HG03103 (cell line): Measurements from ENCODE around the gene LAMA4.

ENCODE experiments used
- ATAC-seq: cut with Tn5 transposase; IDR thresholded peaks from one replicate; pipeline ENCODE4 v1.9.1; 2021; ENCODE audit warnings: low read depth; ENCODE audit not compliant: unreplicated experiment

The LAMA4 gene

GRCh38 chr6:112245511-112246203 lies 8.7 kb downstream of the LAMA4 start:
- ATAC-seq = no peak

- no peak for ATAC-seq
Observed at GRCh38 chr6:112243861-112244827, 10.2 kb downstream of the LAMA4 start.

- ATAC-seq = no peak
Observed at GRCh38 chr6:112241820-112242429, 12.4 kb downstream of the LAMA4 start.

- ATAC-seq = no peak
Observed at GRCh38 chr6:112237595-112237994, 16.8 kb downstream of the LAMA4 start.

GRCh38 chr6:112237066-112237465 lies 17.3 kb downstream of the LAMA4 start:
- no peak for ATAC-seq

GRCh38 chr6:112235956-112236355 lies 18.4 kb downstream of the LAMA4 start:
- no peak for ATAC-seq

GRCh38 chr6:112234601-112235000 lies 19.8 kb downstream of the LAMA4 start:
- no peak for ATAC-seq

GRCh38 chr6:112233847-112234246 lies 20.5 kb downstream of the LAMA4 start:
- no peak for ATAC-seq

- ATAC-seq = no peak
Observed at GRCh38 chr6:112232845-112233256, 21.5 kb downstream of the LAMA4 start.

GRCh38 chr6:112231594-112232060 lies 22.7 kb downstream of the LAMA4 start:
- no peak for ATAC-seq

GRCh38 chr6:112231164-112231563 lies 23.2 kb downstream of the LAMA4 start:
- ATAC-seq = no peak

GRCh38 chr6:112228480-112229332 lies 25.7 kb downstream of the LAMA4 start:
- ATAC-seq = no peak

- ATAC-seq = no peak
Observed at GRCh38 chr6:112227992-112228391, 26.4 kb downstream of the LAMA4 start.

GRCh38 chr6:112227411-112227810 lies 27.0 kb downstream of the LAMA4 start:
- no peak for ATAC-seq

- ATAC-seq = no peak
Observed at GRCh38 chr6:112225691-112226090, 28.7 kb downstream of the LAMA4 start.

GRCh38 chr6:112224088-112224487 lies 30.3 kb downstream of the LAMA4 start:
- no peak for ATAC-seq

GRCh38 chr6:112223070-112223861 lies 31.1 kb downstream of the LAMA4 start:
- ATAC-seq = no peak

GRCh38 chr6:112221981-112222852 lies 32.1 kb downstream of the LAMA4 start:
- no peak for ATAC-seq
